GM23248 (cell line): ENCODE results near the gene SUSD4. TPM values are rescaled to one million over a fixed set of nuclear protein-coding genes. Genes with fewer than 3 reads are reported as not detected.

Experiments
- DNase-seq: peaks from one replicate; pipeline ENCODE4 v3.0.0-alpha.2; 2015
- H2AFZ ChIP-seq: fragments of 200-600 bp; sonication (generic); 2 replicates; pipeline ENCODE4 v1.6.1; 2016; ENCODE audit warnings: antibody characterized with exemption
- H3F3A ChIP-seq: fragments of 200-600 bp; sonication (generic); 2 replicates; pipeline ENCODE4 v1.6.1; 2016; ENCODE audit warnings: mild to moderate bottlenecking, antibody characterized with exemption, mixed run types; ENCODE audit not compliant: insufficient read depth
- H3K27ac ChIP-seq: fragments of 200-600 bp; sonication (generic); 2 replicates; pipeline ENCODE4 v1.5.1; 2016; ENCODE audit warnings: mild to moderate bottlenecking
- H3K27me3 ChIP-seq: fragments of 200-600 bp; sonication (generic); replicated peaks from 2 replicates; pipeline ENCODE4 v1.6.1; 2016; ENCODE audit warnings: mild to moderate bottlenecking; ENCODE audit not compliant: insufficient read depth
- H3K36me3 ChIP-seq: fragments of 200-600 bp; sonication (generic); 2 replicates; pipeline ENCODE4 v1.6.1; 2016; ENCODE audit warnings: low read depth, mild to moderate bottlenecking
- H3K4me1 ChIP-seq: fragments of 200-600 bp; sonication (generic); 2 replicates; pipeline ENCODE4 v1.6.1; 2016; ENCODE audit warnings: mild to moderate bottlenecking; ENCODE audit not compliant: insufficient read depth
- H3K4me2 ChIP-seq: fragments of 200-600 bp; sonication (generic); one replicate; pipeline ENCODE4 v1.6.1; 2016; ENCODE audit warnings: mild to moderate bottlenecking; ENCODE audit not compliant: unreplicated experiment
- H3K4me3 ChIP-seq: fragments of 200-600 bp; sonication (generic); 2 replicates; pipeline ENCODE4 v1.5.1; 2016; ENCODE audit warnings: mild to moderate bottlenecking
- H3K79me2 ChIP-seq: fragments of 200-600 bp; sonication (generic); 2 replicates; pipeline ENCODE4 v1.6.1; 2016; ENCODE audit warnings: mild to moderate bottlenecking; ENCODE audit not compliant: insufficient read depth
- H3K9ac ChIP-seq: fragments of 200-600 bp; sonication (generic); 2 replicates; pipeline ENCODE4 v1.6.1; 2016; ENCODE audit warnings: mild to moderate bottlenecking
- H3K9me2 ChIP-seq: fragments of 200-600 bp; sonication (generic); 2 replicates; pipeline ENCODE4 v1.6.1; 2016; ENCODE audit warnings: mixed run types, mild to moderate bottlenecking, moderate library complexity; ENCODE audit not compliant: insufficient read depth
- H3K9me3 ChIP-seq: fragments of 200-600 bp; sonication (generic); one replicate; pipeline ENCODE4 v1.6.1; 2017; ENCODE audit warnings: low read depth
- H4K20me1 ChIP-seq: fragments of 200-600 bp; sonication (generic); 2 replicates; pipeline ENCODE4 v1.6.0; 2016; ENCODE audit not compliant: insufficient read depth
- EZH2 ChIP-seq: fragments of 200-600 bp; sonication (generic); IDR thresholded peaks from 2 replicates; pipeline ENCODE4 v1.6.1; 2018; ENCODE audit warnings: antibody characterized with exemption, mild to moderate bottlenecking; ENCODE audit not compliant: insufficient read depth, poor library complexity, severe bottlenecking
- EZH2phosphoT487 ChIP-seq: fragments of 200-600 bp; sonication (generic); IDR thresholded peaks from 2 replicates; pipeline ENCODE4 v1.6.1; 2018; ENCODE audit warnings: antibody characterized with exemption, moderate library complexity, mild to moderate bottlenecking, low read depth; ENCODE audit not compliant: insufficient read depth
- WGBS, 2 experiments: methylation state at CpG; one replicate each; pipeline ENCODE4 v1.1.6; 2015 to 2017; ENCODE audit warnings: low lambda C conversion rate in 2 of 2, low coverage in 1 of 2; ENCODE audit errors: missing lambda C conversion rate in 2 of 2; 5-methylcytosine and 5-hydroxymethylcytosine counted together
- in situ Hi-C: fragments of 300-500 bp; cut with MboI; formaldehyde crosslinking; loops from 2 replicates; pipeline ENCODE4 v1.15.0; 2020
- polyA plus RNA-seq: library from polyadenylated mRNA; unstranded; fragments of >200 nt; fragmentation: Nextera tagmentation; extraction: Ambion mirVana; gene quantifications from 2 replicates; pipeline ENCODE4 v1.2.1, GENCODE V29; 2016
- total RNA-seq: library from RNA; depleted of rRNA; stranded (reverse); fragments of >200 nt; shearing (Covaris generic); gene quantifications from 2 replicates; pipeline ENCODE4 v1.2.3, GENCODE V29; 2014

SUSD4 gene
- total and polyA plus RNA-seq, 2 experiments from 2014 or later = 1.1 to 3.9 TPM

DNA sequence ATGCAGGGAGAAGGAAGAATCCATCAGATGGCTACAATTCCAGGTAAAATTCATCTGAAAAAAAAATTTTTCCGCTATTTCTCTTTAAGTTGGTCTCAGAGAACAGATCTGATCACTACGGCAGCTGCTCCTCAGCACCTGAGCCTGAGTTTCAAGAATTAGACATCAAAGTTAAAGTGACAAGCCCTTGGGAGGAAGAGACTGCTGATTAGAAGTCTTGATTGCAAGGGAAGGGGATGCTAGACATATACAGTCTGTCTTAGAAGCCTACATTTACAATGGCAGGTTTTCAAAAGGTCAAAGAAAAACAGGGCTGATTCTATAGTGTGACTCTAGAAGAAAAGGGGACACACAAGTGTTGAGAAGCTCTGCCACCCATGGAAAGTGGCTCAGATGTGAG is 48.3 kb downstream of the SUSD4 start:
- H3K36me3 ChIP-seq = no peaks in the 10 kb centered on the region

GRCh38 chr1:223313415-223313754 is 50.6 kb downstream of the SUSD4 start:
- H3K4me3 ChIP-seq = no peak overlapping the region
- H3K27ac ChIP-seq = no peak overlapping the region
- no peaks in the 10 kb centered on the region; the same call in 1 of the 2 replicates for H3K27me3 ChIP-seq
- no peaks in the 10 kb centered on the region for H3K4me1 ChIP-seq
- no peaks in the 10 kb centered on the region for H3K79me2 ChIP-seq
- H3K4me2 ChIP-seq = no peak overlapping the region
- no peaks in the 10 kb centered on the region for H3F3A ChIP-seq
- H4K20me1 ChIP-seq = no peaks in the 10 kb centered on the region
- no peak overlapping the region for H3K9ac ChIP-seq
- DNase-seq = no peak
- H3K36me3 ChIP-seq = no peaks in the 10 kb centered on the region
- TF ChIP-seq EZH2 (no peak), EZH2phosphoT487 (no peak)
- no peaks in the 10 kb centered on the region for H3K9me2 ChIP-seq
- no peaks in the 10 kb centered on the region for H3K9me3 ChIP-seq
- H2AFZ ChIP-seq = no peak overlapping the region
- in situ Hi-C loops = no loop called here

More for the DNA sequence above, 48.3 kb downstream of the SUSD4 start:
- no peaks in the 10 kb centered on the region for H3K79me2 ChIP-seq
- H3K4me1 ChIP-seq = no peaks in the 10 kb centered on the region
- WGBS, 2 experiments = 52 to 71% methylated on average over 2 of the region's 2 CpGs
- H4K20me1 ChIP-seq = no peaks in the 10 kb centered on the region
- H3K27ac ChIP-seq = no peak overlapping the region
- H3K4me2 ChIP-seq = no peak overlapping the region
- no peaks in the 10 kb centered on the region for H3K9me3 ChIP-seq
- H3K27me3 ChIP-seq = peaks cover 1% of the 10 kb centered on the region; the same call in 1 of the 2 replicates
- H3F3A ChIP-seq = no peaks in the 10 kb centered on the region
- no peak for DNase-seq
- TF ChIP-seq EZH2phosphoT487 (no peak), EZH2 (no peak)
- H3K9ac ChIP-seq = no peak overlapping the region
- in situ Hi-C loops = no loop called here
- H3K9me2 ChIP-seq = no peaks in the 10 kb centered on the region
- H3K4me3 ChIP-seq = no peak overlapping the region
- no peak overlapping the region for H2AFZ ChIP-seq

- in situ Hi-C loops = no loop called here
- TF ChIP-seq EZH2phosphoT487 (no peak), EZH2 (no peak)
- no peaks in the 10 kb centered on the region for H3K4me1 ChIP-seq
- no peaks in the 10 kb centered on the region for H3K36me3 ChIP-seq
- 44 to 57% methylated on average over 5 of the region's 5 CpGs for WGBS, 2 experiments
- no peak overlapping the region for H3K4me3 ChIP-seq
- H3K9me2 ChIP-seq = no peaks in the 10 kb centered on the region
- no peak overlapping the region for H3K4me2 ChIP-seq
- no peak overlapping the region for H3K27ac ChIP-seq
- no peak overlapping the region for H3K9ac ChIP-seq
- H3K9me3 ChIP-seq = no peaks in the 10 kb centered on the region
- no peaks in the 10 kb centered on the region for H4K20me1 ChIP-seq
- no peaks in the 10 kb centered on the region for H3K79me2 ChIP-seq
- no peak for DNase-seq
- H3F3A ChIP-seq = no peaks in the 10 kb centered on the region
- no peak overlapping the region for H2AFZ ChIP-seq
- H3K27me3 ChIP-seq = no peaks in the 10 kb centered on the region; the same call in 1 of the 2 replicates
These were observed 51.1 kb downstream of the SUSD4 start for GRCh38 chr1:223312705-223313414.

GRCh38 chr1:223312273-223312672 is 51.7 kb downstream of the SUSD4 start:
- H3K27ac ChIP-seq = no peak overlapping the region
- no peak overlapping the region for H2AFZ ChIP-seq
- H3K9me2 ChIP-seq = no peaks in the 10 kb centered on the region
- H3K27me3 ChIP-seq = no peaks in the 10 kb centered on the region; the same call in 1 of the 2 replicates
- H3K36me3 ChIP-seq = no peaks in the 10 kb centered on the region
- TF ChIP-seq EZH2phosphoT487 = no peak
- no peak for TF ChIP-seq EZH2
- 53 to 63% methylated on average over 2 of the region's 2 CpGs for WGBS, 2 experiments
- no peak overlapping the region for H3K4me2 ChIP-seq
- DNase-seq = no peak
- no peaks in the 10 kb centered on the region for H3K79me2 ChIP-seq
- in situ Hi-C loops = no loop called here
- H3K4me3 ChIP-seq = no peak overlapping the region
- no peaks in the 10 kb centered on the region for H3F3A ChIP-seq
- no peaks in the 10 kb centered on the region for H4K20me1 ChIP-seq
- no peaks in the 10 kb centered on the region for H3K4me1 ChIP-seq
- H3K9ac ChIP-seq = no peak overlapping the region
- H3K9me3 ChIP-seq = no peaks in the 10 kb centered on the region
